Measurements from ENCODE around the gene COPS4. TPM values are rescaled to one million over a fixed set of nuclear protein-coding genes. Genes with fewer than 3 reads are reported as not detected.
"Not testable (repeated sequence)": the region's sequence is repeated elsewhere in the genome, so short reads cannot be mapped to it uniquely, and the experiment has no call there.

COPS4 gene
- total RNA-seq, 2 donors from 2014 or later: 28.9 to 29.3 TPM

DNA sequence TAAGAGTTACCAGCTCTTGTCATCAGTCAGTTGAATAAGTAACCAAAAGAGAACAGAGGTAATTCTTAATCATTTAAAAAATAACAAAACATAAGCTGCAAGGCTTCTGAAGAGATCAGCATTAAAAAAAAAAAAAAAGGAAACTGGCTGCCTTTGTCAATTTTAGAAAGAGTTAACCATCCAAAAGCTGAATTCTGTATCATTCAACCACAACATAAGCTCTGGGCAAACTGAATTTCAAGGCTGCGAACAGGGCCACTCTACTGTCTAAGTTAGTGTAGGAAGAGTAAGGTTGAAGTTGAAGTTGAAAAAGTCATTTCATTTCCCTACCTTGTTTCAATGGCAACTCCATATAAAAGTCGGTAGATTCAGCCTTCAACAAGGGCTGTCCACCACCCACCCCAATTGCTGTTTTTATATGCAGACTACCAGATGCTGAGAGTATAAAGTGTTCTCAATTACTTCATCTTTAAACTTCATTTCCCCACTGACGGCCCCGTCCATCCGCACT, 23.2 kb upstream of the COPS4 start:
- Mint-ChIP-seq H3K4me1 (ENCODE audit: low read depth) (peaks cover 53% of the 10 kb centered on the region), H3K27ac (peak overlapping the region; percentile 64), H3K4me3 (peak overlapping the region; percentile 93 to 97), H3K27me3 (ENCODE audit: low read depth) (no peaks in the 10 kb centered on the region), H3K9me3 (no peaks in the 10 kb centered on the region), H3K36me3 (ENCODE audit: insufficient read depth in 2 of 2) (peaks cover 2 to 7% of the 10 kb centered on the region in 2 donors)
- DNase-seq (peak; percentile 5 to 24), ATAC-seq (replicated peaks in 1 of 2) (no peak)

DNA sequence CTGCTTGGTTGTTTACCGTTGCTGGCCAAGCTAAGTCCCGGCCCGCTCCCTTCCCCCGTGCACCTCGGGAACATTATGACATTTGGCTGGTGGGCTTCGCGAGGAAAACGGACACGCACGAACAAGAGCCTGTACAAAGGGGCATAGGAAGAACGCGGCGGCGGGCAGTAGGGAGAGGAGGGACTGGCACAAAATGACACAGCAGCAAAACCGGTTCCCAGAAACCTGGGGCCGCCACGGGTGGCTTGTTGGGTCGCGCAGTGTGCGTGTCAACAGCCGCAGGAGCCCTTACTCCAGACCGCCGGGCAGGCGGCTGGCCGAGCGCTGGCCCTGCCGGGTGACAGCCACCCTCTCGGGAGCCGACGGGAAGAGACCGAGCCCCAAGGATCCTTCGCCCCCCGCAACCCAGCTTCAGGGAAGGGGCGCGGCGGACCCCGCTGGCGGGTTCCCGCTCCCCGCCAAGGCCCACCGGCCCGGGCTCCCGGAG, 22.7 kb upstream of the COPS4 start:
- peaks cover 2 to 7% of the 10 kb centered on the region in 2 donors for H3K36me3 Mint-ChIP-seq (ENCODE audit: insufficient read depth in 2 of 2)
- DNase-seq: peak; percentile 62 to 63
- H3K4me1 Mint-ChIP-seq (ENCODE audit: low read depth): peaks cover 50% of the 10 kb centered on the region
- peak; percentile 18 to 23 for ATAC-seq (replicated peaks in 1 of 2)
- peak overlapping the region; percentile 64 for H3K27ac Mint-ChIP-seq
- H3K27me3 Mint-ChIP-seq (ENCODE audit: low read depth): no peaks in the 10 kb centered on the region
- peak overlapping the region; percentile 93 to 97 for H3K4me3 Mint-ChIP-seq
- H3K9me3 Mint-ChIP-seq: no peaks in the 10 kb centered on the region

DNA sequence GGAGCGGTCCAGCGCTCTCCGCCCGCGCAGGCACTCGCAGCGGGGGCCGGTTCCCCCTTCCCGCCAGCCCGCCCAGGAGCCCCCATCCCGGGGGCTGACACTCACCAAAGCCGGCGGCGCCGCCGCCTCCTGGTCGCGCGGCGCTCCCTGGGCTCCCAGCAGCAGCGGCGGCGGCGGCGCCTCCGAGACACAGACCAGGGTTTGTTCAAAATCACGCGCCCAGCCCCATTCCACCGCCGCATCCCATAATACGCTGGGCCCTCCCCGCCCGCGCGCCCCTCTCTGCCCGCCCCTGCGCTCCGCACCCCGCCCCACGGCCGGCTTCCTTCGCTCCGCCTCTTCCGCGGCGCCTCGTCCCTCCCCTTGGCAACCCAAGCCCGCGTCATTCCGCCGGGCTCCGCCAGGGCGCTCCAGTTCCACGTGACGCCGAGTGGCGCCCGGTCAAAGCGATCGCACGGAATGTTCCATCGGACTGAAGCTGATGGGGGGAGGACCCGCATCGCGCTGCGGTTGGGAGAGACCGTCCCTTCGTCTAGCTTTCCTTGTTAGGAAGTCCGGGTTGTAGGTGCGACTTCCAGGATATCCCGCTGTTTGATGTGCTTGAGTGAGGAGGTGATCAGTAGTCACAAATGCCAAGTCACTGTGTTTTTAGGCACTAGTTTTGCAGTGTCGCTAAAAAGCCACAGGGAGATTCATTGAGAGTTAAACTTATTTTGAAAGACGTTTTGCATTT, 22.1 kb upstream of the COPS4 start:
- Mint-ChIP-seq H3K4me3 (peak overlapping the region; percentile 89 to 99), H3K27me3 (ENCODE audit: low read depth) (no peaks in the 10 kb centered on the region), H3K36me3 (ENCODE audit: insufficient read depth in 2 of 2) (peaks cover 2 to 7% of the 10 kb centered on the region in 2 donors), H3K4me1 (ENCODE audit: low read depth) (peaks cover 43% of the 10 kb centered on the region), H3K27ac (peak overlapping the region; percentile 97), H3K9me3 (no peaks in the 10 kb centered on the region)
- DNase-seq: peak; percentile 97 to 99
- ATAC-seq (replicated peaks in 1 of 2): peak; percentile 86 to 87

DNA sequence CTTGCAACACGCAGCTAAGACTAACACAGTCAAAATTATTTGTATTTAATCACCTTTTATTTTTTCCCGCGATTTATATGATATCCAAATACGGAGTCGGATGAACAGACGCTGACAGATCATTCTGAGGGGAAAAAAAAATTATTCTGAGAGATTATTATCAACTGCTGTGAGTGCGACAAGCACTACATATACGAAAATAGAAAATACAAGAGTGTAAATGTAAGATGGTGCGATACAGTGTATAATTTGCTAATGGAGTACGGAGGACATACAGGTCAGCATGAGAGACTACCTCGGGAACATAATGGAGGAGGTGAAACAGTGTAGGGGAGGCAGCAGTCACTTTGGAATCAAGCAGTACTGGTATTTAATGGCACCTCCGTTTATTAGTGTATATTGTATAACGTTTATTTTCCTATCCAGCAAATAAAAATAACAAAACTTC, 21.5 kb upstream of the COPS4 start:
- ATAC-seq (replicated peaks in 1 of 2) (no peak), DNase-seq (no peak)
- no peaks in the 10 kb centered on the region for H3K27me3 Mint-ChIP-seq (ENCODE audit: low read depth)
- peaks cover 38% of the 10 kb centered on the region for H3K4me1 Mint-ChIP-seq (ENCODE audit: low read depth)
- H3K36me3 Mint-ChIP-seq (ENCODE audit: insufficient read depth in 2 of 2): peaks cover 2 to 7% of the 10 kb centered on the region in 2 donors
- H3K9me3 Mint-ChIP-seq: no peaks in the 10 kb centered on the region
- peak overlapping the region; percentile 89 to 99 for H3K4me3 Mint-ChIP-seq
- H3K27ac Mint-ChIP-seq: peak overlapping the region; percentile 97

DNA sequence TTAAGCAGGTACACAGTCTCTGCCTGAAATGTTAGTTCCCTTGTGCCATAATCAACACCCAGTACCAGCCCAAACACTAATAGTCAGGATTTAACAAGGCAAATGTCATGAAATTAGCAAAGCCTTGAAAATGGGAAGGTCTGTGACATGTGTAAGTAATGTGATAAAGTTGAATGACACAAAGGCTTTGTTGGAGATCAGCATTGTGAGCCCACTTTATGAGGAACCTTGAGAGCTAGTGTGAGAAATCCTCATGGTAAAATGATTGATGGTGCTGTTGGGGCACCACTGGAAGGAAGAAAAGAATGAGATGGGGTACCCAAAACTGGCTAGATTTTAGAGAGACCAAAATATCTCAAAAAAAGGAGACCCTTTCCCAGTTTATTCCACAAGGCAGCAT, 21.1 kb upstream of the COPS4 start:
- Mint-ChIP-seq H3K27ac (no peak overlapping the region), H3K4me3 (peak overlapping the region; percentile 89 to 99), H3K4me1 (ENCODE audit: low read depth) (peaks cover 33% of the 10 kb centered on the region), H3K9me3 (no peaks in the 10 kb centered on the region), H3K27me3 (ENCODE audit: low read depth) (no peaks in the 10 kb centered on the region), H3K36me3 (ENCODE audit: insufficient read depth in 2 of 2) (peaks cover 2 to 7% of the 10 kb centered on the region in 2 donors)
- no peak for DNase-seq
- no peak for ATAC-seq (replicated peaks in 1 of 2)

DNA sequence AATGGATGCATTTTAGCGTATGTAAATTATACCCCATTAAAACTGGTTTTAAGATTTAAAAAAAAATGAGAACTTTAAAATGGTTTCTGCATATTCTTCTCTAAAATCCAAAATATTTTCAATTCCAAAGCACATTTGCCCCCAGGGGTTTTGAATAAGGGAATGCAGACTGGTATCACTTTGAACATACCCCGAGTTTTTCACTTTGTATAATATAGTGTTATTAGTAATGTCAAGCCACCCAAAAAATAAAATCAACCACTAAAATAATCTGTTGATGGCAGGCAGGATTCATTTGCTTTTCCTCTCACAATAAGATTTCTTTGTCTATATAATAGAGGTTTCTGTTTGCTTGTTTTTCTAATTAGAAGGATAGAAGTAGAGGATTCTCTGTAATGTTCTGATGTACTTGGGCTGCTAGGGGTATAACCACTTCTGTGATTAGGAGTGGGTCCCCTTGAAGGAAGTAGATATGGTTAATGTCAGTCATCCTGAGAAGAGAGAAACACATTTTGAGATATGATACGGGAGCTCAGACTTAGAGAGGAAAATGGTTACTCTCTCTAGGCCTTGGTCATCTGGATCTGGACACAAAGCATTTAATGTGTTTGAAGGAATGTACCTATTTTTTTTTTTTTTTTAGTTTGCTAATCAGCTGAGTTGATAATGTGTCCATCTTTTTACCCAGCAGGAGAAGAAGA, 15.0 kb upstream of the COPS4 start:
- no peak overlapping the region for H3K27ac Mint-ChIP-seq
- H3K4me3 Mint-ChIP-seq: no peak overlapping the region
- DNase-seq: no peak
- H3K27me3 Mint-ChIP-seq (ENCODE audit: low read depth): no peaks in the 10 kb centered on the region
- peaks cover 0 to under 1% of the 10 kb centered on the region in 2 donors for H3K9me3 Mint-ChIP-seq
- H3K4me1 Mint-ChIP-seq (ENCODE audit: low read depth): peaks cover 16% of the 10 kb centered on the region
- H3K36me3 Mint-ChIP-seq (ENCODE audit: insufficient read depth in 2 of 2): peaks cover under 1 to 1% of the 10 kb centered on the region in 2 donors
- peak; percentile 79 to 83 for ATAC-seq (replicated peaks in 1 of 2)

DNA sequence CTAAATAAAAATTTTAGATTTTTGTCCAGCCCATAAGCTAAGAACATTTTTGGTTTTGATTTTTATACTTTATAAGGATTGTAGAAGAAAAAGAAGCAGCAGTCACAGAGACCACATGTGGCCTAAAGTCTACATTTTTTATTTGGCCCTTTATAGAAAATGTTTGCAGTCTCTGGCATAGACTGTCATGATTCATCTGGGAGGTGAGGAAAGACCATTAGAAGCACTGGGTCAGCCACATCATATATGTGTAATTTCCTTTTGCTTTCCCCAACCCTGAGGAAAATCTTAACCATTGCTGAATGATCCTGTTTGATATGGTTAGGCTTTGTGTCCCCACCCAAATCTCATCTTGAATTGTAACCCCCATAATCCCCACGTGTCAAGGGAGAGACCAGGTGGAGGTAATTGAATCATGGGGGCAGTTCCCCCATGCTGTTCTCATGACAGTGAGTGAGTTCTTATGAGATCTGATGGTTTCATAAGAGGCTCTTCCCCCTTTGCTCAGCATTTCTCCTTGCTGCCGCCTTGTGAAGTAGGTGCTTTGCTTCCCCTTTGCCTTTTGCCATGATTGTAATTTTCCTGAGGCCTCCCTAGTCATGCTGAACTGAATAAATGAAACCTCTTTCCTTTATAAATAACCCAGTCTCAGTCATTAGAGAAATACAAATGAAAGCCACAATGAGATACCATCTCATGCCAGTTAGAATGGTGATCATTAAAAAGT, 12.1 kb upstream of the COPS4 start:
- H3K4me1 Mint-ChIP-seq (ENCODE audit: low read depth): peaks cover 16% of the 10 kb centered on the region
- no peak overlapping the region for H3K27ac Mint-ChIP-seq
- H3K9me3 Mint-ChIP-seq: peaks cover 0 to 2% of the 10 kb centered on the region in 2 donors
- peaks cover 2 to 5% of the 10 kb centered on the region in 2 donors for H3K36me3 Mint-ChIP-seq (ENCODE audit: insufficient read depth in 2 of 2)
- ATAC-seq (replicated peaks in 1 of 2) (no peak), DNase-seq (no peak)
- H3K4me3 Mint-ChIP-seq: no peak overlapping the region
- no peaks in the 10 kb centered on the region for H3K27me3 Mint-ChIP-seq (ENCODE audit: low read depth)

DNA sequence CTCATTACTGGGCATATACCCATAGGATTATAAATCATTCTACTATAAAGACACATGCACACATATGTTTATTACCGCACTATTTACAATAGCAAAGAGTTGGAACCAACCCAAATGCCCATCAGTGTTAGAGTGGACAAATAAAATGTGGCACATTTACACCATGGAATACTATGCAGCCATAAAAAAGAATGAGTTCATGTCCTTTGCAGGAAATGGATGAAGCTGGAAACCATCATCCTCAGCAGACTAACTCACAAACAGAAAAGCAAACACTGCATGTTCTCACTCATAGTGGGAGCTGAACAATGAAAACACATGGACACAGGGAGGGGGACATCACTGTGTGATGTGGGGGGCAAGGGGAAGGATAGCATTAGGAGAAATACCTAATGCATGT, 11.4 kb upstream of the COPS4 start:
- ATAC-seq (replicated peaks in 1 of 2); H3K27ac Mint-ChIP-seq; H3K36me3 Mint-ChIP-seq (ENCODE audit: insufficient read depth in 2 of 2); DNase-seq; H3K4me3 Mint-ChIP-seq; H3K9me3 Mint-ChIP-seq; H3K27me3 Mint-ChIP-seq (ENCODE audit: low read depth): not testable (repeated sequence)
- H3K4me1 Mint-ChIP-seq (ENCODE audit: low read depth): peaks cover 16% of the 10 kb centered on the region

DNA sequence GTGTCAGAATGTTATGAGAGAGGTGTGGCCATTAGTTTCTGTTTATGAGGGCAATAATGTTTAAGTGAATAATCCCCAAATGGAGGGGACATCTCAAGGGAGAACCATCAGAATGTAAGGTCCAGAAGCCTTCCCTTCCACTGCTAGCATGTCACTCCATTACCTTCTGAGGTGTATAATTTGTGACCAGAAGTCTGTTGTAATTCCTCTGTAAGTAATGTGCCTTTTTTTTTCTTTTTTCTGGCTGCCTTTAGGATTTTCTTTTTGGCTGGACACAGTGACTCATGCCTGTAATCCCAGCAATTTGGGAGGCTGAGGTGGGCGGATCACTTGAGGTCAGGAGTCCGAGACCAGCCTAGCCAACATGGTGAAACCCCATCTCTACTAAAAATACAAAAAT, 10.8 kb upstream of the COPS4 start:
- H3K9me3 Mint-ChIP-seq: peaks cover 0 to 2% of the 10 kb centered on the region in 2 donors
- no peak overlapping the region for H3K4me3 Mint-ChIP-seq
- H3K27me3 Mint-ChIP-seq (ENCODE audit: low read depth): no peaks in the 10 kb centered on the region
- ATAC-seq (replicated peaks in 1 of 2) (no peak), DNase-seq (no peak)
- H3K36me3 Mint-ChIP-seq (ENCODE audit: insufficient read depth in 2 of 2): peaks cover 2 to 5% of the 10 kb centered on the region in 2 donors
- H3K4me1 Mint-ChIP-seq (ENCODE audit: low read depth): peaks cover 16% of the 10 kb centered on the region
- no peak overlapping the region for H3K27ac Mint-ChIP-seq

DNA sequence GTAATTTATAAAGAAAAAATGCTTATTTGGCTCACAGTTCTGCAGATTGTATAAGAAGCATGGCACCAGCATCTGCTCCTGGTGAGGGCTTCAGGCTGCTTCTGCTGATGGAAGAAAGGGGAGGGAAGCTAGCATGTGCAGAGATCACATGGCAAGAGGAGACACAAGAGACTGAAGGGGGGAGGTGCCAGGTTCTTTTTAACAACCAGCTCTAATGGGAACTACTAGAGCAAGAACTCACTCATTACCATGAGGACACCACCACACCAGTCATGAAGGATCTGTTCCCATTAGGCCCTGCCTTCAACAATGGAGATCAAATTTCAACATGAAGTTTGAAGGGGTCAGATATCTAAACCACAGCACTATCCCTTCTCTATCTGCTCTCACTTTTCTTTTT, 9.4 kb upstream of the COPS4 start:
- H3K9me3 Mint-ChIP-seq: peaks cover 0 to 2% of the 10 kb centered on the region in 2 donors
- DNase-seq: no peak
- no peaks in the 10 kb centered on the region for H3K27me3 Mint-ChIP-seq (ENCODE audit: low read depth)
- H3K36me3 Mint-ChIP-seq (ENCODE audit: insufficient read depth in 2 of 2): peaks cover 2 to 5% of the 10 kb centered on the region in 2 donors
- H3K4me3 Mint-ChIP-seq: no peak overlapping the region
- no peak overlapping the region for H3K27ac Mint-ChIP-seq
- no peak for ATAC-seq (replicated peaks in 1 of 2)
- H3K4me1 Mint-ChIP-seq (ENCODE audit: low read depth): peaks cover 8% of the 10 kb centered on the region

DNA sequence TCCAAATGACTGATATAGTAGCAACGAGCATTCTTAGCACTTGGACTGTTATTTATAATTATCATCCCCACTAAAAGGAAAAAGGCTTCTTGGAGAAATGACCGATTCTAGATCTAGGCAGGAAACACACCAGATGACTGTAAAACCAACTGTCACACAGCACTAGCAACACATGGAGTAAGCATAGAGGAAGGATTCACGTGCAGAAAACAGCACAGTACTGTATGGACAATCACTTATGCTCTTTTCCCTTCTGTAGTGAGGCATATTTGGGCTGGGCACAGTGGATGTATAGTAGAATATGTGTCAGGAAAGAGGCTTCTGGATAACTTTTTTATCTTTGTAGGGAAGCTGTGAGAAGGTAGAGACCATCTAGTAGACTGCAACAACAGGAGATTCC, 6.0 kb upstream of the COPS4 start:
- no peak for DNase-seq
- peaks cover 2 to 5% of the 10 kb centered on the region in 2 donors for H3K36me3 Mint-ChIP-seq (ENCODE audit: insufficient read depth in 2 of 2)
- no peak overlapping the region for H3K4me3 Mint-ChIP-seq
- no peak overlapping the region for H3K27ac Mint-ChIP-seq
- H3K27me3 Mint-ChIP-seq (ENCODE audit: low read depth): no peaks in the 10 kb centered on the region
- no peak for ATAC-seq (replicated peaks in 1 of 2)
- peaks cover 0 to 2% of the 10 kb centered on the region in 2 donors for H3K9me3 Mint-ChIP-seq
- H3K4me1 Mint-ChIP-seq (ENCODE audit: low read depth): no peaks in the 10 kb centered on the region

DNA sequence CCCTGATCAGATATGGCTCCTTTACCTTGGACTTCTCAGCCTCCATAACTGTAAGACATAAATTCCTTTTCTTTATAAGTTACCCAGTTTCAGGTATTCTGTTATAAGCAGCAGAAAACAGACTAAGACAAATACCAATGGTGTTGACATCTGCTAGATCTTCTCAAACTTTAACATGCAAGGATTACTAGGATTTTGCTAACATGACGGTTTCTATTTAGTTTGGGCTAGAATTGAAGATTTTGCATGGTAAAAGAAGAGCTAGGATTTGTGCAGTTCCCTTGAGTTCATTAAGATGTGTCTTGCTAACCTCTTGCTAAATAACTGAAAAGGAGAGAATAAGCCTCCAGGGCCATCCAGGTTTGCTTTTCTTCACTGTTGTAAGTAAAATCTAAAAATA, 5.3 kb upstream of the COPS4 start:
- no peak for DNase-seq
- Mint-ChIP-seq H3K36me3 (ENCODE audit: insufficient read depth in 2 of 2) (peaks cover 2 to 5% of the 10 kb centered on the region in 2 donors), H3K27ac (no peak overlapping the region), H3K4me3 (no peak overlapping the region), H3K4me1 (ENCODE audit: low read depth) (no peaks in the 10 kb centered on the region), H3K27me3 (ENCODE audit: low read depth) (no peaks in the 10 kb centered on the region), H3K9me3 (peaks cover 0 to 2% of the 10 kb centered on the region in 2 donors)
- no peak for ATAC-seq (replicated peaks in 1 of 2)

Measured in activated T-cell treated with anti-CD3 and anti-CD28 coated beads, Interleukin-2, amount 50 U/mL, for 72 hours (primary cell).